ENCODE data around the gene TOMM40.
"Not testable (repeated sequence)": the region's sequence is repeated elsewhere in the genome, so short reads cannot be mapped to it uniquely, and the experiment has no call there.

TOMM40 gene

GRCh38 chr19:44905437-44906160, 14.5 kb downstream of the TOMM40 start, which contains the start of gene APOE:
APOE (plus strand) TSS chr19:44905796; CDS start chr19:44906625, 829 bp downstream.
- Histone ChIP-seq H3K27ac (no peak within 1 kb of the TSS), H3K36me3 (replicated peaks) (peaks cover 25% of the 10 kb centered on the region), H3K4me3 (ENCODE audit: low read depth, low read length) (peak within 1 kb of the TSS; percentile 40), H3K27me3 (replicated peaks) (peaks cover 2% of the 10 kb centered on the region)
- in situ Hi-C loops (cut with HindIII; ENCODE audit: low pct_ligation_motif_present, low sequenced_read_pairs), result no loop called here
- TF ChIP-seq, protein P1, sequence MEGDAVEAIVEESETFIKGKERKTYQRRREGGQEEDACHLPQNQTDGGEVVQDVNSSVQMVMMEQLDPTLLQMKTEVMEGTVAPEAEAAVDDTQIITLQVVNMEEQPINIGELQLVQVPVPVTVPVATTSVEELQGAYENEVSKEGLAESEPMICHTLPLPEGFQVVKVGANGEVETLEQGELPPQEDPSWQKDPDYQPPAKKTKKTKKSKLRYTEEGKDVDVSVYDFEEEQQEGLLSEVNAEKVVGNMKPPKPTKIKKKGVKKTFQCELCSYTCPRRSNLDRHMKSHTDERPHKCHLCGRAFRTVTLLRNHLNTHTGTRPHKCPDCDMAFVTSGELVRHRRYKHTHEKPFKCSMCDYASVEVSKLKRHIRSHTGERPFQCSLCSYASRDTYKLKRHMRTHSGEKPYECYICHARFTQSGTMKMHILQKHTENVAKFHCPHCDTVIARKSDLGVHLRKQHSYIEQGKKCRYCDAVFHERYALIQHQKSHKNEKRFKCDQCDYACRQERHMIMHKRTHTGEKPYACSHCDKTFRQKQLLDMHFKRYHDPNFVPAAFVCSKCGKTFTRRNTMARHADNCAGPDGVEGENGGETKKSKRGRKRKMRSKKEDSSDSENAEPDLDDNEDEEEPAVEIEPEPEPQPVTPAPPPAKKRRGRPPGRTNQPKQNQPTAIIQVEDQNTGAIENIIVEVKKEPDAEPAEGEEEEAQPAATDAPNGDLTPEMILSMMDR (IDR thresholded peaks at IDR 0.05; ENCODE audit: low read depth, low read length, missing control alignments), result no peak
- no peak for DNase-seq

DNA sequence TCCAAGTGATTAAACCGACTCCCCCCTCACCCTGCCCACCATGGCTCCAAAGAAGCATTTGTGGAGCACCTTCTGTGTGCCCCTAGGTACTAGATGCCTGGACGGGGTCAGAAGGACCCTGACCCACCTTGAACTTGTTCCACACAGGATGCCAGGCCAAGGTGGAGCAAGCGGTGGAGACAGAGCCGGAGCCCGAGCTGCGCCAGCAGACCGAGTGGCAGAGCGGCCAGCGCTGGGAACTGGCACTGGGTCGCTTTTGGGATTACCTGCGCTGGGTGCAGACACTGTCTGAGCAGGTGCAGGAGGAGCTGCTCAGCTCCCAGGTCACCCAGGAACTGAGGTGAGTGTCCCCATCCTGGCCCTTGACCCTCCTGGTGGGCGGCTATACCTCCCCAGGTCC, 16.6 kb downstream of the TOMM40 start:
- TF ChIP-seq, protein P1 (IDR thresholded peaks at IDR 0.05; ENCODE audit: low read depth, low read length, missing control alignments), result no peak
- no peak overlapping the region for H3K27ac ChIP-seq
- no peak for DNase-seq
- in situ Hi-C loops (cut with HindIII; ENCODE audit: low pct_ligation_motif_present, low sequenced_read_pairs), result no loop called here
- peaks cover 7% of the 10 kb centered on the region for H3K36me3 ChIP-seq (replicated peaks)
- H3K27me3 ChIP-seq (replicated peaks), result peaks cover 2% of the 10 kb centered on the region
- H3K4me3 ChIP-seq (ENCODE audit: low read depth, low read length), result no peak overlapping the region

DNA sequence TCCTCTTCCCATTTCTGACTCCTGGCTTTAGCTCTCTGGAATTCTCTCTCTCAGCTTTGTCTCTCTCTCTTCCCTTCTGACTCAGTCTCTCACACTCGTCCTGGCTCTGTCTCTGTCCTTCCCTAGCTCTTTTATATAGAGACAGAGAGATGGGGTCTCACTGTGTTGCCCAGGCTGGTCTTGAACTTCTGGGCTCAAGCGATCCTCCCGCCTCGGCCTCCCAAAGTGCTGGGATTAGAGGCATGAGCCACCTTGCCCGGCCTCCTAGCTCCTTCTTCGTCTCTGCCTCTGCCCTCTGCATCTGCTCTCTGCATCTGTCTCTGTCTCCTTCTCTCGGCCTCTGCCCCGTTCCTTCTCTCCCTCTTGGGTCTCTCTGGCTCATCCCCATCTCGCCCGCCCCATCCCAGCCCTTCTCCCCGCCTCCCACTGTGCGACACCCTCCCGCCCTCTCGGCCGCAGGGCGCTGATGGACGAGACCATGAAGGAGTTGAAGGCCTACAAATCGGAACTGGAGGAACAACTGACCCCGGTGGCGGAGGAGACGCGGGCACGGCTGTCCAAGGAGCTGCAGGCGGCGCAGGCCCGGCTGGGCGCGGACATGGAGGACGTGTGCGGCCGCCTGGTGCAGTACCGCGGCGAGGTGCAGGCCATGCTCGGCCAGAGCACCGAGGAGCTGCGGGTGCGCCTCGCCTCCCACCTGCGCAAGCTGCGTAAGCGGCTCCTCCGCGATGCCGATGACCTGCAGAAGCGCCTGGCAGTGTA, 17.2 kb downstream of the TOMM40 start:
- no peak overlapping the region for H3K4me3 ChIP-seq (ENCODE audit: low read depth, low read length)
- H3K27me3 ChIP-seq (replicated peaks), result peaks cover 2% of the 10 kb centered on the region
- TF ChIP-seq, protein P1 (IDR thresholded peaks at IDR 0.05; ENCODE audit: low read depth, low read length, missing control alignments), result no peak
- H3K27ac ChIP-seq, result no peak overlapping the region
- in situ Hi-C loops (cut with HindIII; ENCODE audit: low pct_ligation_motif_present, low sequenced_read_pairs), result no loop called here
- DNase-seq, result no peak
- H3K36me3 ChIP-seq (replicated peaks), result peaks cover under 1% of the 10 kb centered on the region

GRCh38 chr19:44908836-44909261, 17.8 kb downstream of the TOMM40 start:
- H3K27me3 ChIP-seq (replicated peaks), result peaks cover 2% of the 10 kb centered on the region
- DNase-seq, result no peak
- in situ Hi-C loops (cut with HindIII; ENCODE audit: low pct_ligation_motif_present, low sequenced_read_pairs), result no loop called here
- no peak overlapping the region for H3K4me3 ChIP-seq (ENCODE audit: low read depth, low read length)
- no peaks in the 10 kb centered on the region for H3K36me3 ChIP-seq (replicated peaks)
- TF ChIP-seq, protein P1 (IDR thresholded peaks at IDR 0.05; ENCODE audit: low read depth, low read length, missing control alignments), result no peak
- no peak overlapping the region for H3K27ac ChIP-seq

GRCh38 chr19:44909775-44910174, 18.7 kb downstream of the TOMM40 start:
- H3K27me3 ChIP-seq (replicated peaks), result peaks cover 2% of the 10 kb centered on the region
- DNase-seq, result no peak
- H3K27ac ChIP-seq, result no peak overlapping the region
- no peaks in the 10 kb centered on the region for H3K36me3 ChIP-seq (replicated peaks)
- TF ChIP-seq, protein P1 (IDR thresholded peaks at IDR 0.05; ENCODE audit: low read depth, low read length, missing control alignments), result no peak
- no peak overlapping the region for H3K4me3 ChIP-seq (ENCODE audit: low read depth, low read length)
- in situ Hi-C loops (cut with HindIII; ENCODE audit: low pct_ligation_motif_present, low sequenced_read_pairs), result no loop called here

DNA sequence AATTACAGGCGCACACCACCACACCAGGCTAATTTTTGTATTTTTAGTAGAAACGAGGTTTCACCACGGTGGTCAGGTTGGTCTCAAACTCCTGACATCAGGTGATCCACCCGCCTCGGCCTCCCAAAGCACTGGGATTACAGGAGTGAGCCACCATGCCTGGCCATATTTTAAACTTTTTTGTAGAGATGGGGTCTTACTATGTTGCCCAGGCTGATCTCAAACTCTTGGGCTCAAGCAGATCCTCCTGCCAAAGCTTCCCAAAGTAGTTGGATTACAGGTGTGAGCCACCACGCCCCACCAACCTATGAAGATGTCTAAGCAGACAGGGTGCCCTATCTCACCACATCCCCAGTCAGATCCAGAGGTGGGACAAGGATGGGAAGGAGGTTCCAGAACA, 20.8 kb downstream of the TOMM40 start:
- in situ Hi-C loops (cut with HindIII; ENCODE audit: low pct_ligation_motif_present, low sequenced_read_pairs), result not testable (repeated sequence)

More for the DNA sequence above, 20.8 kb downstream of the TOMM40 start:
- not testable (repeated sequence) for H3K27ac ChIP-seq; H3K36me3 ChIP-seq (replicated peaks); DNase-seq; H3K27me3 ChIP-seq (replicated peaks); H3K4me3 ChIP-seq (ENCODE audit: low read depth, low read length)

Data from brain microvascular endothelial cell (primary cell).